Activated CD8-positive, alpha-beta memory T cell treated with anti-CD3 and anti-CD28 coated beads for 24 hours (primary cell): ENCODE results near the gene FOXI1.

Experiments
- DNase-seq: peaks from one replicate; pipeline ENCODE4 v3.0.0-alpha.2; 2020

Gene FOXI1

GRCh38 chr5:170154297-170154696 is 48.6 kb downstream of the FOXI1 start:
- DNase-seq = no peak

- DNase-seq = no peak
Observed at GRCh38 chr5:170154744-170155143, 49.0 kb downstream of the FOXI1 start.

- no peak for DNase-seq
Observed at GRCh38 chr5:170155771-170156170, 50.1 kb downstream of the FOXI1 start.

GRCh38 chr5:170159101-170159698 is 53.5 kb downstream of the FOXI1 start:
- DNase-seq = no peak
